A673 (cell line): ENCODE data around the gene THBS4. TPM values are rescaled to one million over a fixed set of nuclear protein-coding genes. Genes with fewer than 3 reads are reported as not detected.

ENCODE experiments used
- Bru-seq: library from RNA; stranded (reverse); fragments of 400-500 nt; gene quantifications from one replicate; lab custom pipeline; 2021; lab: Mats Ljungman, UMichigan
- BruChase-seq, 2 experiments: library from RNA; stranded (reverse); fragments of 400-500 nt; gene quantifications; one replicate each; lab custom pipeline; 2021; lab: Mats Ljungman, UMichigan
- BruUV-seq: library from RNA; stranded (reverse); fragments of 400-500 nt; replicated peaks from 2 replicates; lab custom pipeline; 2021; lab: Mats Ljungman, UMichigan
- CTCF ChIA-PET: fragments of 300-600 bp; sonication (Branson Sonifier 250); formaldehyde crosslinking; loops from one replicate; lab custom pipeline; 2022; ENCODE audit warnings: antibody characterized with exemption; lab: Charles Lee
- POLR2A ChIA-PET: fragments of 300-600 bp; sonication (Branson Sonifier 250); formaldehyde crosslinking; loops from one replicate; lab custom pipeline; 2022; ENCODE audit warnings: antibody characterized with exemption; ENCODE audit not compliant: low non-redundant PET; lab: Charles Lee
- DNase-seq: peaks from one replicate; pipeline ENCODE4 v3.0.0-alpha.2; 2015; ENCODE audit warnings: low spot score
- H3K27ac ChIP-seq: fragments of 200-600 bp; sonication (generic); 2 replicates; pipeline ENCODE4 v1.5.1; 2016; ENCODE audit warnings: mixed run types, low read depth, mild to moderate bottlenecking, mixed read lengths, antibody characterized with exemption, low read length; ENCODE audit not compliant: poor library complexity, severe bottlenecking
- H3K27me3 ChIP-seq: fragments of 200-600 bp; sonication (generic); replicated peaks from 2 replicates; pipeline ENCODE4 v1.6.1; 2017; ENCODE audit warnings: mixed run types, low read depth, mild to moderate bottlenecking, mixed read lengths, antibody characterized with exemption, low read length; ENCODE audit not compliant: insufficient read depth, poor library complexity
- H3K36me3 ChIP-seq: fragments of 200-600 bp; sonication (generic); 2 replicates; pipeline ENCODE4 v1.6.1; 2016; ENCODE audit warnings: mixed run types, mild to moderate bottlenecking, mixed read lengths, antibody characterized with exemption, low read length; ENCODE audit not compliant: insufficient read depth, poor library complexity, severe bottlenecking
- H3K4me1 ChIP-seq: fragments of 200-600 bp; sonication (generic); 2 replicates; pipeline ENCODE4 v1.6.1; 2017; ENCODE audit warnings: mixed run types, mild to moderate bottlenecking, mixed read lengths, antibody characterized with exemption, low read length; ENCODE audit not compliant: insufficient read depth, poor library complexity, severe bottlenecking
- H3K4me3 ChIP-seq: fragments of 200-600 bp; sonication (generic); 2 replicates; pipeline ENCODE4 v1.5.1; 2016; ENCODE audit warnings: low read depth, mixed run types, mild to moderate bottlenecking, mixed read lengths, low read length; ENCODE audit not compliant: poor library complexity, severe bottlenecking
- H3K9me3 ChIP-seq: fragments of 200-600 bp; sonication (generic); 2 replicates; pipeline ENCODE4 v1.6.1; 2016; ENCODE audit warnings: mixed run types, low read depth, mild to moderate bottlenecking, mixed read lengths, antibody characterized with exemption, low read length; ENCODE audit not compliant: poor library complexity, severe bottlenecking
- CTCF ChIP-seq: fragments of 300-800, 200-600 bp; sonication (generic); conservative IDR thresholded peaks from 2 replicates; pipeline ENCODE4 v1.5.1; 2017; ENCODE audit warnings: low read depth, mild to moderate bottlenecking, antibody characterized with exemption, low read length, moderate library complexity, mixed read lengths
- EZH2 ChIP-seq: fragments of 200-600 bp; sonication (generic); IDR thresholded peaks from 2 replicates; pipeline ENCODE4 v1.6.1; 2017; ENCODE audit warnings: borderline replicate concordance, low read depth, mild to moderate bottlenecking, mixed read lengths, antibody characterized with exemption, low read length; ENCODE audit not compliant: poor library complexity, severe bottlenecking
- intact Hi-C: fragments of 100-400 bp; cut with micrococcal nuclease; formaldehyde crosslinking; loops from one replicate; pipeline ENCODE4 v1.10.0; 2022; ENCODE audit not compliant: unreplicated experiment
- long read RNA-seq: library from polyadenylated mRNA; stranded (forward); transcript quantifications from one replicate; pipeline ENCODE4 v2.0.0, GENCODE V29; 2022
- total RNA-seq: library from RNA; stranded (reverse); gene quantifications from 2 replicates; pipeline ENCODE4 v1.2.3, GENCODE V29; 2021

THBS4 gene
- total RNA-seq, result 0.43 and 1.6 TPM in 2 replicates
- Bru-seq, nascent RNA, result percentile 19 among the genes with signal in this experiment
- percentile 15 among the genes with signal in this experiment for BruChase-seq, experiment 1, labeled RNA remaining after a 2-hour chase
- BruChase-seq, experiment 2, labeled RNA remaining after a 6-hour chase, result percentile 8 among the genes with signal in this experiment
- long read RNA-seq, partial matches to known transcripts, result 0 of 3 reads
- long read RNA-seq, other reads (novel, unspliced or antisense), result 3 of 3 reads

DNA sequence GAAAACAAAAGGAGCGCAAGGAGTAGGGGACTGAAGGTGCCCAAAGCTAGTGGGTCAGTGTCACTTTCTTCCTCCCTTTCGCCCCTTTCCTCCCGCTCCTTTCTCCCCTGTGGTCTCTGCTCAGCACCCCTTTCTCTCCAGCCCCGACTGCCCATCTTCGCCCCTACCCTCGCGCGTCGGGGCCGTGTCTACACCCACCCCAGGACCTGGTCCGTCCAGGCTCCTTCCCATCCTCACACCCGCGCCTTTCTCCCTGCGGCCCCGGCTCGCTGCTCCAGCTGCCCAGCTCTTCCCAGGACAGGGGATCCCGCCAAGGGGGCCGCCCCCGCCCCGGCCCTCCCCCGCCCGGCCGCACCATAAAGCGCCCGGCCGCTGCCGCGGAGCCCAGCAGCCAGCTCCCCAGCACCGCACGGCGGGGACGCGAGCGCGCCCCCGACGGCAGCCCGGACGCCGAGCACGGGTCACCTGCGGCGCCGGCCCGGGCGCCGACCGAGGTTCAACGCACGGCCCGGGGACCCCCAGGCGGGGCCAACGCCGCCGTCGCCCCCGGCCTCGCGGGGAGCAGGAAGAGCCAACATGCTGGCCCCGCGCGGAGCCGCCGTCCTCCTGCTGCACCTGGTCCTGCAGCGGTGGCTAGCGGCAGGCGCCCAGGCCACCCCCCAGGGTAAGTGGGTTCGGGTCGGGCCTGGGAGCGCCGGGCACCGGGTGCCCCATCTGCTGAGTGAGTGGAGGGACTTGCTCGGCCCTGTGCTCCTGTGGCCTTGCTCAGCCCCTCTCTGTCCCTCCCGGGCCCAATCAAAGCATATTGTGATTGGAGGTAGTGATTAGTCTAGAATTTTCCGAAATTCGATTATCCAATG lies at the start of gene THBS4:
Gene THBS4, plus strand, starts transcription at position 387 of the 860 bp plus-strand sequence. Its CDS starts 190 bp downstream, at position 577.
- BruUV-seq, result no TSS peak
- DNase-seq, result no peak
- TF ChIP-seq CTCF, result no peak
- peak; percentile 14 for TF ChIP-seq EZH2
- intact Hi-C loops, result no loop called here
- H3K36me3 ChIP-seq, result no peaks in the 10 kb centered on the region
- CTCF ChIA-PET, result no interaction called here
- H3K27me3 ChIP-seq, result peaks cover 95% of the 10 kb centered on the region
- peaks cover 9% of the 10 kb centered on the region for H3K4me1 ChIP-seq
- no peak within 1 kb of the TSS for H3K4me3 ChIP-seq
- POLR2A ChIA-PET, result no interaction called here
- no peak within 1 kb of the TSS for H3K27ac ChIP-seq
- H3K9me3 ChIP-seq, result no peaks in the 10 kb centered on the region

DNA sequence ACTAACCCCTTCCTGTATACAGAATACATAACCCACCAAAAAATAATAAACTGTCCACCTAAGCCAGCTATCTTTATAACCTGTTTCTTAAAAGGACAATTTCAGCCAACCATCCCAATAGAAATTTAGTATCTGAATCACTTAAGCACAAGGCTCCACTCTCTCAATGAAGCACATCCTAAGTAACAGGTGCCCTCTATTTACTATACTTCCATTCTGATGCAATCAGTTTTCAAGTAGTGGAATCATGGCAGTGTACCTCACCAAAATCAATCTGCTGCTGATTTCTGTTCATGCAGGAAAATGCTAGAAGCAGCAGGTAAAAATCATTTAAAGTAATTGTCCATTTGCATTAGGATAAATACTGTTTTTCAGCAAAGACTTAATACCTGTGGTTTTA lies 48.9 kb upstream of the THBS4 start:
- H3K27me3 ChIP-seq, result no peaks in the 10 kb centered on the region
- peaks cover 62% of the 10 kb centered on the region for H3K36me3 ChIP-seq
- no peak for DNase-seq
- no peak overlapping the region for H3K27ac ChIP-seq
- intact Hi-C loops, result no loop called here
- CTCF ChIA-PET, result no interaction called here
- TF ChIP-seq CTCF (no peak), EZH2 (no peak)
- POLR2A ChIA-PET, result no interaction called here
- no peak overlapping the region for H3K4me3 ChIP-seq
- peaks cover 9% of the 10 kb centered on the region for H3K4me1 ChIP-seq
- no TSS peak for BruUV-seq
- no peaks in the 10 kb centered on the region for H3K9me3 ChIP-seq

DNA sequence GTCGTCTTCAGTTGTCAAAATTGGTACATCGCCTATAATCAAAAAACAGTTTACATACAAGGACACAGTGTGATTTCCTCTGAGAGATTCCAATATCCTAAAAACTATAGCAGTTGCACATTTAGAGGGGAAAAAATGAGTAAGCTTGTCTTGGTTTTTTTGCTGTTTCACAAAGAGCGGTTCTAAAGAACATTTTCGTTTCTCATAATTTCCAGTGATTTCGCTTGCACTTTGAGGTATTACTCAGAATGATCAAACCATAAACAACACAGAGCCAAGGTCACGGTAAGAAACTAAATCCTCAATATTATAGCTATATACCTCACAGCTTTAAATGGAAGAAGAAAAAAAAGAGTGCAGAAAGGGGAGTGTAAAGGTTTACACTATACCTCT lies 44.9 kb upstream of the THBS4 start:
- Histone ChIP-seq H3K4me3 (peak overlapping the region; percentile 95), H3K36me3 (peaks cover 36% of the 10 kb centered on the region), H3K27me3 (no peaks in the 10 kb centered on the region), H3K9me3 (no peaks in the 10 kb centered on the region), H3K4me1 (peaks cover 13% of the 10 kb centered on the region), H3K27ac (peak overlapping the region; percentile 79)
- intact Hi-C loops, result loop anchor here (5.0 kb wide), 1 partner anchor 92 kb away; no protein-coding TSS in a partner anchor
- POLR2A ChIA-PET, result interaction anchor here (0.6 to 0.7 kb wide), 2 partner anchors 9 to 15 kb away, joined by 3 to 4 read pairs; no protein-coding TSS in a partner anchor
- CTCF ChIA-PET, result interaction anchor here (1.2 kb wide), 1 partner anchor 93 kb away, joined by 5 read pairs; no protein-coding TSS in a partner anchor
- no TSS peak for BruUV-seq
- DNase-seq, result peak; percentile 2
- no peak for TF ChIP-seq CTCF
- no peak for TF ChIP-seq EZH2
